ENCODE results near the gene ANKRD30A.
"Not testable (repeated sequence)": the region's sequence is repeated elsewhere in the genome, so short reads cannot be mapped to it uniquely, and the experiment has no call there.

The ANKRD30A gene

GRCh38 chr10:37263304-37263703, 137.9 kb downstream of the ANKRD30A start:
- DNase-seq: no peak

- no peak for DNase-seq
These were observed 142.9 kb downstream of the ANKRD30A start for GRCh38 chr10:37268266-37268665.

DNA sequence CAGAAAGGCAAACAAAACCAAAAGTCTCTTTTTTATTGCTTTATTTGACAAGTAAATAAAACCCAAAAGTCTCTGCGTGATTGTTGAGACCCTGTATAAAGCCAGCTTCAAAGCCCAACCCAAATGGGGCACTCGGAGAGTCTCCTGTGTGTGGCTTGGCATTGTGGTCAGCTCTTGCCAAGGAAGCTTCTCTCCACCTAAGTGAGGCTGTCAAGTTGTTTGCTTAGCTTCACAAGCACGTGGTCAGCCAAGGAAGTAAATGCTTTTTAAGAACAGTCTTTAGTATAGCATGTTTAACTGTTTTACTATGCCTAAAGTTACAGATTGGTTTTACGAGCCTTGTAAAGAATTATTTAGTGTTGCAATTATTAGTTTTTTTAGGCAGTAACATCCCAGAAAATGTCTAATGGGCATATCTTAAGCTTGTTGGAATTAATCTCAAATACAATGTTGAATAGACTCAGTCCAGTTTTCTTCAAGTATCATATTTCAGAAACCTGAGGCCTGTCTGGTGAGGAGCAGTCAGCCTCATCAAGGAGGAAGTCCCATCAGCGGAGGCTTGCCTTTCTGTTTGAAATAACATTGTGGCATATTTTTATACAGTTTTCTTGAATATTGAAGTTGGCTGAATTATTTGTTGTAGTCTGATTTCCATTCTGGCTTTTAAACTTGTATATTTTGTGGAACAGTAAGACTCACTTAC, 144.3 kb downstream of the ANKRD30A start:
- no peak for DNase-seq

GRCh38 chr10:37275216-37275777, 149.9 kb downstream of the ANKRD30A start:
- DNase-seq: no peak

DNA sequence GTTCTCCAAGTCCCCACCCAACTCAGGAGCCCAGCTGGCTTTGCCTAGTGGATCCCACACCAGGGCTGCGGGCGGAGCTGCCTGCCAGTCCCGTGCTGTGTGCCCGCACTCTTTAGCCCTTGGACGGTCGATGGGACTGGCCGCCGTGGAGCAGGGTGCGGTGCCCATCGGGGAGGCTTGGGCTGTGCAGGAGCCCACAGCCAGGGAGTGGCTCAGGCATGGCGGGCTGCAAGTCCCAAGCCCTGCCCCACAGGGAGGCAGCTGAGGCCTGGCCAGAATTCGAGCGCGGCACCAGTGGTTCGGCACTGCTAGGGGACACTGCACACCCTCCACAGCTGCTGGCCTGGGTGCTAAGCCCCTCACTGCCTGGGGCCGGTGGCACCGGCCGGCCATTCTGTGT, 159.7 kb downstream of the ANKRD30A start:
- no peak for DNase-seq

DNA sequence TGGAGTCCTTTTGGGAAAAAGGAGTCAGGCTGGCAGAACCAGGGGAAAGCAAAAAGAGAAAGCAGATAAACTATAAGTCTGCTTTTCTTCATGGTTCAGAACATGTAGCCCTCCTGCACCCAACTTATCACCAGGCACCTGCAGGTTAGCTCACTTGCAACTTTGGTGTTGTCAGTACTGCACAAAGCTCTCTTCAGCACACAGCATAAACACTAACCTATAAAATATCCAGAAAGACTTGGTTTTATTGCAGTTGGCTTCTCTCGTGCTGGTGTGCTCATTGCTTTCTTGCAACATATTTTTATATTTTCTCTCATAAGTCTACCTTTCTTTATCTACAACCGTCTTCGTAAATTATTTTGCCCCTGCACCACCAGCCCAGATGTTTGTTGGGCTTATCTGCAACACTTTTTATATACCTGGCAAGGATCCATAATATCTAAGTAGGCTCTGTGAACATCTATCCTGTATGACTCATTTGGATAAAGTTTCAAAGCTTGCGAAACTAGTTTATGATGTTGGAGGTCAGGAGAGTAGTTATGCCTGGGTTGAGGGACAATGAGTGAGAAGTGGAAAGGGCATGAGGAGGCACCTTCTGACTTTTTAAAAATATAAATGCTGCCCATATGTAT, 164.6 kb downstream of the ANKRD30A start:
- DNase-seq: no peak

GRCh38 chr10:37301271-37301670, 175.9 kb downstream of the ANKRD30A start:
- DNase-seq: no peak

- DNase-seq: no peak
These were observed 178.6 kb downstream of the ANKRD30A start for GRCh38 chr10:37304036-37304435.

DNA sequence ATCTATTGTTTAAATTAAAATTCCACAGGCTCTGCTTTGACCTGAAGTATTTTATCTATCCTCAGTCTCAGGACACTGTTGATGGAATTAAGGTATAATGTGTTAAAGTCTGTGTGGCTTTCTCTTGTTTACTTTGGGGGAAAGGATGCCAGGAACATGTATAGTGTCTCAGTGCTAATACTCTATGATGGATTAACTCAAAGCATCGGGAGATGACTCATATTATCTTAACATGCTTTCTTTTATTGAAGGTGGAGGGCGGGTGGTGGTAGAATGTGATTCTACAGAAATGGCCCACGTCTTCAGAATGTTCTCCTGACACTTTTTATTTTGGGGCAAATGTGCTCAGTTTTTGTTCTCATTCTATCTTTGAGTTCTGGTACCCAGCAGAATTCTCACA, 189.0 kb downstream of the ANKRD30A start:
- no peak for DNase-seq

GRCh38 chr10:37314862-37315261, 189.5 kb downstream of the ANKRD30A start:
- no peak for DNase-seq

DNA sequence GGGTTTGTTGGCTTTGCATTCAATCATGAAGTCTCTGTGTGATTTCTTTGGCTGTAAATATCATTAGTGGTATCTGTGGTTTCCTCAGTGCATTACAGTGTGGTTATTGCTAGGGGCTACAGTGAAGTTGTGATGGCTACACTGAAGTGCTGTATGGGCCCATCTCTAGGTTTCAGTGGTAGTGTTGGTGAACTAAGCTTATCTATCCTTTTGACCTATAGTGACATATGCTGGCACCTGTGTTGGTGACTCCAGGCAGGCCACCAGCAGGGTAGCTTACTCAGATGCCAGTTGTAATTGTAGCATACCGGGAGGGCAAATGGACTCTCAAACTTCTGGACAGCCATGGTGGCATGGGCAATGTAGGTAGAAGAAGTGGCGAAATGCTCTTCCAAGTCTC, 219.0 kb downstream of the ANKRD30A start:
- no peak for DNase-seq

DNA sequence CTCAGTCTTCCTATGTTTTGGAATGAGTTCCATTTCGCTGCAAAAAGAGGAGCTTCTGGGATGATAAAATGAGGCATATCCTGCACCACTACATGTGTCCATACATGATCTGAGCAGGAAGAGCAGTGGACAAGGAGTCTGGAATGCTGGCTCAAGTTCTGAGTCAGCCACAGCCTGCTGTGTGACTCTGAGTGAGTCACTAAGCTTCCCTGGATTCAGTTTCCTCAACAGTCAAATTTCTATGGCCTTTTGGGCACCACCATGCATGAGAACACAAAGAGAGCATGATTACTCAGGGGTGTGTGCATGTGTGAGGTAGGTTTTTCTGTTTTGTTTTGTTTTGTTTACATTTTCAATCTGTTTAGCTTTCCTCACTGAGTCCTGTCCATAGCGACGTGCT, 254.6 kb downstream of the ANKRD30A start:
- DNase-seq: no peak

- DNase-seq: no peak
These were observed 255.9 kb downstream of the ANKRD30A start for GRCh38 chr10:37381271-37381670.

DNA sequence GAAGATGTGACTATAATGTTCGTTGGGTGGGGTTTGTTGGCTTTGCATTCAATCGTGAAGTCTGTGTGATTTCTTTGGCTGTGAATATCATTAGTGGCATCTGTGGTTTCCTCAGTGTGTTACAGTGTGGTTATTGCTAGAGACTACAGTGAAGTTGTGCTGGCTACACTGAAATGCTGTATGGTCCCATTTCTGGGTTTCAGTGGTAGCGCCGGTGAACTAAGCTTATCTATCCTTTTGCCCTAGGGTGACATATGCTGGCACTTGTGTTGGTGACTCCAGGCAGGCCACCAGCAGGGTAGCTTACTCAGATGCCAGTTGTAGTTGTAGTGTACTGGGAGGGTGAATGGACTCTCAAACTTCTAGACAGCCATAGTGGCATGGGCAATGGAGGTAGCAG, 259.5 kb downstream of the ANKRD30A start:
- no peak for DNase-seq

DNA sequence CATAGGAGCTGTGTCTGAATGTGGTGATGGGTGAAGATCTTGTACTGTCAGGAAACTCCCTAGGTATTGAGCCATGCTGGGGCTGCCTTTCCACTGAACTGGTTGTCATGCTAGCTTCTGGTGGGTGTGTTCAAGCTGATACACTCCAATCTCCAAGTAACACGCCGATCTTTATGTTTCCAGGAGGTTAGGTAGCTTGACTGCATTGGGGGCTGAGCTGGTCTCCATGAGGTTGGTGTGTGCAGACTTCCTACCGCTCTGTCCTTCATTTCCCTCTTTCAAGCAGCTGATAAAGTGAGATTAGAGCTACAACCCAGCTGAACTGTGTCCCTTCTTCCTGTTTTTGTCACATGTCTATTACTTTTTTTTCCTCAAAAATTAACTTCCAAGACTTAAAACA, 265.5 kb downstream of the ANKRD30A start:
- DNase-seq: no peak

GRCh38 chr10:37400774-37401173, 275.4 kb downstream of the ANKRD30A start:
- not testable (repeated sequence) for DNase-seq

- DNase-seq: no peak
These were observed 275.8 kb downstream of the ANKRD30A start for GRCh38 chr10:37401225-37401624.

DNA sequence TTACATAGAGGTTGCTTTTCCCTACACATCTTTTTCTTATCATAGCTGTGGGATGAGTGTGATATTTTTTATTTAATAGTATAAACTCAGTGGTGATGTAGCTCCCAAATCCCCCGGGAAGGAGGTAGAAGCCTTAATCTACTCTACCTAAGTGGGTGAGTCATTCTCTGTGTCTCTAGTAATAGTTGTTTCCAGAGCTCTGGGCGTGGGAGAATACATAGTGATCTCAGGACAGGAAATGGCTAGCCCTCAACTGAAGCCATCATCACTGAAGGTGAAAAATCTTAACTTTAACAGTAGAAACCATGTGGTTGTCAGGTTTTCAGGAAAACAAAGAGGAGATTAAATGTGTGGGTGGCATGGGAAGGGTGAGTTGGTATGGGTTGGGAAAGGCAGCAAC, 278.4 kb downstream of the ANKRD30A start:
- no peak for DNase-seq
